Breast epithelium (tissue), 3 donors: ENCODE data around the gene EPS8L1.

Experiments
- POLR2A ChIP-seq: fragments of 450-650 bp; IDR thresholded peaks from one replicate; pipeline ENCODE4 v1.6.1; 2016; ENCODE audit warnings: antibody characterized with exemption, mild to moderate bottlenecking, moderate library complexity
- TF ChIP-seq, protein P1 (sequence below), 3 donors: fragments of 450-650 bp; IDR thresholded peaks; one replicate each; pipeline ENCODE4 v1.5.1; 2016 to 2017; ENCODE audit warnings: antibody characterized with exemption in 3 of 3, mild to moderate bottlenecking in 3 of 3, moderate library complexity in 3 of 3

DNA sequence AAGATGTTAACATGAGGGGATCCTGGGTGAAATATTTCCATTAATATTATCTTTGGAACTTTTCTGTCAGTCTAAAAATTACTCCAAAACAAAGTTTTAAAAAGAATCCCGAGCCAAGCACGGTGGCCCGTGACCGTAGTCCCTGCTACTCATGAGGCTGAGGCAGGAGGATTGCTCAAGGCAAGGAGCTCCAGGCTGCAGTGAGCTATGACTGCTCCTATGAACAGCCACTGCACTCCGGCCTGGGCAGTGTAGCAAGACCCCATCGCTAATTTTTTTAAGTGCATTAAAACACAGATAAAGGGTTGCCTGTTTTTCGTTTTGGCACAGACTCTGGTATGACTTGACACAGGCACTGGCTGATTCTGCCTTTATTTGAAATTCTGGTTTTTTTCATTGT lies 44.5 kb upstream of the EPS8L1 start:
- TF ChIP-seq, protein P1, sequence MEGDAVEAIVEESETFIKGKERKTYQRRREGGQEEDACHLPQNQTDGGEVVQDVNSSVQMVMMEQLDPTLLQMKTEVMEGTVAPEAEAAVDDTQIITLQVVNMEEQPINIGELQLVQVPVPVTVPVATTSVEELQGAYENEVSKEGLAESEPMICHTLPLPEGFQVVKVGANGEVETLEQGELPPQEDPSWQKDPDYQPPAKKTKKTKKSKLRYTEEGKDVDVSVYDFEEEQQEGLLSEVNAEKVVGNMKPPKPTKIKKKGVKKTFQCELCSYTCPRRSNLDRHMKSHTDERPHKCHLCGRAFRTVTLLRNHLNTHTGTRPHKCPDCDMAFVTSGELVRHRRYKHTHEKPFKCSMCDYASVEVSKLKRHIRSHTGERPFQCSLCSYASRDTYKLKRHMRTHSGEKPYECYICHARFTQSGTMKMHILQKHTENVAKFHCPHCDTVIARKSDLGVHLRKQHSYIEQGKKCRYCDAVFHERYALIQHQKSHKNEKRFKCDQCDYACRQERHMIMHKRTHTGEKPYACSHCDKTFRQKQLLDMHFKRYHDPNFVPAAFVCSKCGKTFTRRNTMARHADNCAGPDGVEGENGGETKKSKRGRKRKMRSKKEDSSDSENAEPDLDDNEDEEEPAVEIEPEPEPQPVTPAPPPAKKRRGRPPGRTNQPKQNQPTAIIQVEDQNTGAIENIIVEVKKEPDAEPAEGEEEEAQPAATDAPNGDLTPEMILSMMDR (IDR thresholded peaks at IDR 0.05), result no peak
- no peak for TF ChIP-seq POLR2A
